Uterus (tissue), 4 donors: ENCODE measurements around the gene VIPR2. TPM values are rescaled to one million over a fixed set of nuclear protein-coding genes. Genes with fewer than 3 reads are reported as not detected.

Source experiments
- DNase-seq, 2 donors: peaks; one replicate each; pipeline ENCODE4 v3.0.0-alpha.2; 2019 to 2020
- H3K27ac ChIP-seq, 2 donors: fragments of 200-600 bp; sonication (generic); 1 replicate in 1 of 2; 2 replicates in 1 of 2; pipeline ENCODE4 v1.5.1; 2016 to 2018
- H3K27me3 ChIP-seq, 2 donors: fragments of 200-600 bp; sonication (generic); one replicate each; pipeline ENCODE4 v1.5.1; 2018 to 2019; ENCODE audit warnings: control low read depth in 1 of 2
- H3K36me3 ChIP-seq, 2 donors: fragments of 200-600 bp; sonication (generic); one replicate each; pipeline ENCODE4 v1.5.1; 2019; ENCODE audit warnings: control low read depth in 1 of 2
- H3K4me1 ChIP-seq, 2 donors: fragments of 200-600 bp; sonication (generic); one replicate each; pipeline ENCODE4 v1.5.1; 2018 to 2019; ENCODE audit warnings: control low read depth in 1 of 2
- H3K4me3 ChIP-seq, 2 donors: fragments of 200-600 bp; sonication (generic); 1 replicate in 1 of 2; 2 replicates in 1 of 2; pipeline ENCODE4 v1.5.1; 2018 to 2019; ENCODE audit warnings: mild to moderate bottlenecking in 1 of 2
- H3K9me3 ChIP-seq, 2 donors: fragments of 200-600 bp; sonication (generic); one replicate each; pipeline ENCODE4 v1.5.1; 2019; ENCODE audit warnings: control low read depth in 1 of 2
- POLR2A ChIP-seq, 2 donors: fragments of 450-650 bp; IDR thresholded peaks; one replicate each; pipeline ENCODE4 v1.6.1; 2016; ENCODE audit warnings: antibody characterized with exemption in 2 of 2, mild to moderate bottlenecking in 1 of 2, moderate library complexity in 1 of 2
- intact Hi-C: fragments of 100-400 bp; cut with DNase I; formaldehyde crosslinking; loops from one replicate; pipeline ENCODE4 v1.15.1; 2023; ENCODE audit warnings: low total_unique reads
- total RNA-seq, 4 donors: library from RNA; depleted of rRNA in 3 of 4; stranded (reverse); fragments of >200 nt in 3 of 4; gene quantifications; one replicate each; pipeline versions ENCODE4 v1.1.0 to v1.2.4, GENCODE V29; 2014 to 2023
- TF ChIP-seq, protein P1 (sequence below), 4 experiments: fragments of 200-600 bp in 2 of 4; fragments of 450-650 bp in 2 of 4; sonication (generic) in 2 of 4; IDR thresholded peaks; one replicate each; pipeline ENCODE4 v1.5.1; 2016 to 2019; ENCODE audit warnings: antibody characterized with exemption in 4 of 4, mild to moderate bottlenecking in 2 of 4, moderate library complexity in 1 of 4
- donor health status: DM: yes; HTN: yes; CAD: no.

VIPR2 gene
- total RNA-seq, 4 donors from 2014 or later, result 3.1 to 9.8 (median 4.5) TPM

GRCh38 chr7:159027056-159027788 is 117.4 kb downstream of the VIPR2 start:
- peak in 1 of 2 donors; percentile 22 for DNase-seq

DNA sequence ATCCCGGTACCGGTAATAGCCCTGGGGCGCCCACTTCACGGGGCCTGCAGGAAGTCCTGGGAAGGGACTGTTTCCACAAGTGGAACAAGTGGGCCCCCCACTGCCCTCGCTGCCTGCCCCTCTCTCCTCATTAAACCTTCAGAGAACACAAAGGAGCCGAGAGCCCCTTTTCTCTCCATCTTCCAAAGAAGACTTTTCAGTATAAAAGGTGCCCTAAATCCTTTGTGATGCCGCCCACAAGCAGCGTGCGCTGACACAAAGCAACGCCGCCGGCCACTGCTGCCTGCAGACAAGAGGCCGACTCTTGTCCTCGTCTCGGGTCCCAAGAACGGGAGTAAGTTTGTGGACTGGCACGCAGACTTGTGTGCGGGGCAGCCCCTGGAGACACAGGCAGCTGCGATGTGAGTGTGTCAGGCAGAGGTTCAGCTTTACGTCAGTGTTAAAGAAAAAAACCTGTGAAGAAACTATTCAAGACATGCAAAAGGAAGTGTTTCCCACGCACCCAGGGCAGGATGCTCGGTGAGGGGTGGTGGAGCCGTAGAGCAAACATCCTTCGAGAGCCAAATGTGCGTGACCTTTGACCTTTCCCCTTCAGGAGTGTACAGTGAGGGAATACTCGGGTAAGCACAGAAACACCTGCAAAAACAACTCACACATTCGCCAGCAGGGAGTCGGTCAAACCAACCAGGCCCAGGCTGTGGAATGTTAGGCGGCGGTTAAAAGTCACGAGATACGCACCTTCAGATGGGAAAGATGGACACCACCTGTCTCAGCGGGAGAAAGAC is 118.2 kb downstream of the VIPR2 start:
- TF ChIP-seq, protein P1, sequence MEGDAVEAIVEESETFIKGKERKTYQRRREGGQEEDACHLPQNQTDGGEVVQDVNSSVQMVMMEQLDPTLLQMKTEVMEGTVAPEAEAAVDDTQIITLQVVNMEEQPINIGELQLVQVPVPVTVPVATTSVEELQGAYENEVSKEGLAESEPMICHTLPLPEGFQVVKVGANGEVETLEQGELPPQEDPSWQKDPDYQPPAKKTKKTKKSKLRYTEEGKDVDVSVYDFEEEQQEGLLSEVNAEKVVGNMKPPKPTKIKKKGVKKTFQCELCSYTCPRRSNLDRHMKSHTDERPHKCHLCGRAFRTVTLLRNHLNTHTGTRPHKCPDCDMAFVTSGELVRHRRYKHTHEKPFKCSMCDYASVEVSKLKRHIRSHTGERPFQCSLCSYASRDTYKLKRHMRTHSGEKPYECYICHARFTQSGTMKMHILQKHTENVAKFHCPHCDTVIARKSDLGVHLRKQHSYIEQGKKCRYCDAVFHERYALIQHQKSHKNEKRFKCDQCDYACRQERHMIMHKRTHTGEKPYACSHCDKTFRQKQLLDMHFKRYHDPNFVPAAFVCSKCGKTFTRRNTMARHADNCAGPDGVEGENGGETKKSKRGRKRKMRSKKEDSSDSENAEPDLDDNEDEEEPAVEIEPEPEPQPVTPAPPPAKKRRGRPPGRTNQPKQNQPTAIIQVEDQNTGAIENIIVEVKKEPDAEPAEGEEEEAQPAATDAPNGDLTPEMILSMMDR (IDR thresholded peaks at IDR 0.05), result no peak
- no peak for TF ChIP-seq POLR2A (IDR thresholded peaks at IDR 0.05)
- DNase-seq, result peak in 1 of 2 donors; percentile 18
- intact Hi-C loops, result no loop called here

More at GRCh38 chr7:159027056-159027788, 117.4 kb downstream of the VIPR2 start:
- Histone ChIP-seq H3K27ac (no peak overlapping the region), H3K4me1 (no peaks in the 10 kb centered on the region), H3K27me3 (no peaks in the 10 kb centered on the region), H3K4me3 (no peak overlapping the region), H3K9me3 (no peaks in the 10 kb centered on the region), H3K36me3 (no peaks in the 10 kb centered on the region)
- no peak for TF ChIP-seq POLR2A (IDR thresholded peaks at IDR 0.05)
- TF ChIP-seq, protein P1 (IDR thresholded peaks at IDR 0.05), result no peak
- intact Hi-C loops, result no loop called here

DNA sequence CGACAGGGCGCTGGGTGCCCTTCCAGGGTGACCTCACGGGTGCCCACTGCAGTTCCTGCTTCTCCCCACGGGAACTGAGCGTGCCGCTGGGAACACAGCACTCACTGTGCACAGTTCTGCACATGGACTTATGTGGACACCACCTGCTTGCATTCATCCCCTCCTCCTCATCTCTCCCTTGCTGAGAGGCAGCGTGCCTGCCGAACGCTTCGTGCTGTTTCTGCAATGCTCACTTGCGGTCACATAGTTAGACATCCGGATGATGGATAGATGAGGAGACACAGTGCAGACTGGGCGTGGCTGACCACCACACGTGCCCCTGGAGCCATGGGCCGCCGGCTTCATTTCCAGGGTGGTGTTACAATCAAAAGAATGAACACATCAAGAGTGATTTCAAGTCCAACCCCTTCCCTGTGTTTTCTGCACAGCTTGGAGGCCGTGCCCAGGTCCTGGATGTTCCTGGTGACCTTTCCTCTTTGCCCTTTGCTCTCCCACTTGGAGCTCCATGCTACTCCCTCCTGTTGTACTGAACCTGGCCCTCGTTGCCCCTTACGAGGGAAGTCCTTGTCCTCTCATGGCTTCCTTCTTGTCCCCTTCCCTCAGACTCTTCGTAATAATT is 119.4 kb downstream of the VIPR2 start:
- H3K36me3 ChIP-seq, result no peaks in the 10 kb centered on the region
- H3K4me1 ChIP-seq, result no peaks in the 10 kb centered on the region
- H3K9me3 ChIP-seq, result no peaks in the 10 kb centered on the region
- intact Hi-C loops, result no loop called here
- H3K27ac ChIP-seq, result no peak overlapping the region
- DNase-seq, result peak in 1 of 2 donors; percentile 12
- H3K4me3 ChIP-seq, result no peak overlapping the region
- TF ChIP-seq, protein P1 (IDR thresholded peaks at IDR 0.05), result no peak
- TF ChIP-seq POLR2A (IDR thresholded peaks at IDR 0.05), result no peak
- no peaks in the 10 kb centered on the region for H3K27me3 ChIP-seq

More for the DNA sequence above, 118.2 kb downstream of the VIPR2 start:
- no peak overlapping the region for H3K27ac ChIP-seq
- no peak overlapping the region for H3K4me3 ChIP-seq
- no peaks in the 10 kb centered on the region for H3K4me1 ChIP-seq
- no peaks in the 10 kb centered on the region for H3K9me3 ChIP-seq
- no peaks in the 10 kb centered on the region for H3K27me3 ChIP-seq
- H3K36me3 ChIP-seq, result no peaks in the 10 kb centered on the region

GRCh38 chr7:159024280-159024951 is 120.3 kb downstream of the VIPR2 start:
- Histone ChIP-seq H3K9me3 (no peaks in the 10 kb centered on the region), H3K36me3 (no peaks in the 10 kb centered on the region), H3K4me1 (no peaks in the 10 kb centered on the region), H3K4me3 (no peak overlapping the region), H3K27me3 (no peaks in the 10 kb centered on the region), H3K27ac (no peak overlapping the region)
- TF ChIP-seq, protein P1 (IDR thresholded peaks at IDR 0.05), result no peak
- no peak for TF ChIP-seq POLR2A (IDR thresholded peaks at IDR 0.05)
- peak in 1 of 2 donors; percentile 14 for DNase-seq
- intact Hi-C loops, result no loop called here
